Activated CD8-positive, alpha-beta memory T cell treated with anti-CD3 and anti-CD28 coated beads for 1 hour (primary cell): ENCODE measurements around the gene CDH12.
"Not testable (repeated sequence)": the region's sequence is repeated elsewhere in the genome, so short reads cannot be mapped to it uniquely, and the experiment has no call there.

ENCODE experiments used
- DNase-seq, 2 donors: peaks; one replicate each; pipeline ENCODE4 v3.0.0-alpha.2; 2020; ENCODE audit warnings: low read depth in 1 of 2; ENCODE audit errors: extremely low read depth in 1 of 2

Gene CDH12

GRCh38 chr5:22577711-22578110 lies 275.4 kb downstream of the CDH12 start:
- DNase-seq: no peak

GRCh38 chr5:22577006-22577405 lies 276.1 kb downstream of the CDH12 start:
- DNase-seq: no peak

- no peak for DNase-seq
Measured at GRCh38 chr5:22572941-22573340, 280.2 kb downstream of the CDH12 start.

- DNase-seq: no peak
Measured at GRCh38 chr5:22567983-22568382, 285.2 kb downstream of the CDH12 start.

GRCh38 chr5:22560147-22560546 lies 293.0 kb downstream of the CDH12 start:
- DNase-seq: no peak

- DNase-seq: no peak
Measured at GRCh38 chr5:22557251-22557650, 295.9 kb downstream of the CDH12 start.

- DNase-seq: no peak
Measured at GRCh38 chr5:22554475-22554874, 298.7 kb downstream of the CDH12 start.

GRCh38 chr5:22549876-22550671 lies 303.1 kb downstream of the CDH12 start:
- no peak for DNase-seq

GRCh38 chr5:22542340-22542739 lies 310.8 kb downstream of the CDH12 start:
- DNase-seq: no peak

GRCh38 chr5:22541037-22541436 lies 312.1 kb downstream of the CDH12 start:
- no peak for DNase-seq

- DNase-seq: no peak
Measured at GRCh38 chr5:22539762-22540161, 313.4 kb downstream of the CDH12 start.

- DNase-seq: no peak
Measured at GRCh38 chr5:22531986-22532385, 321.2 kb downstream of the CDH12 start.

- DNase-seq: no peak
Measured at GRCh38 chr5:22521521-22521920, 331.6 kb downstream of the CDH12 start.

GRCh38 chr5:22516497-22516896 lies 336.6 kb downstream of the CDH12 start:
- not testable (repeated sequence) for DNase-seq

GRCh38 chr5:22514231-22514630 lies 338.9 kb downstream of the CDH12 start:
- DNase-seq: no peak

GRCh38 chr5:22505891-22506290 lies 347.3 kb downstream of the CDH12 start:
- DNase-seq: no peak

GRCh38 chr5:22504411-22504810 lies 348.7 kb downstream of the CDH12 start:
- no peak for DNase-seq

GRCh38 chr5:22500556-22500955 lies 352.6 kb downstream of the CDH12 start:
- DNase-seq: no peak

GRCh38 chr5:22496666-22497065 lies 356.5 kb downstream of the CDH12 start:
- no peak for DNase-seq

GRCh38 chr5:22495016-22495720 lies 358.0 kb downstream of the CDH12 start:
- no peak for DNase-seq

GRCh38 chr5:22488427-22488826 lies 364.7 kb downstream of the CDH12 start:
- no peak for DNase-seq

- no peak for DNase-seq
Measured at GRCh38 chr5:22480305-22480704, 372.8 kb downstream of the CDH12 start.
